Stimulated activated CD8-positive, alpha-beta memory T cell treated with anti-CD3 and anti-CD28 coated beads, Interleukin-15, amount 100 ng/mL, for 4 hours (primary cell): Measurements from ENCODE around the gene TANC1.
"Not testable (repeated sequence)": the region's sequence is repeated elsewhere in the genome, so short reads cannot be mapped to it uniquely, and the experiment has no call there.

Source experiments
- DNase-seq, 2 donors: peaks; one replicate each; pipeline ENCODE4 v3.0.0-alpha.2; 2020; ENCODE audit warnings: low read depth in 2 of 2

The TANC1 gene

GRCh38 chr2:159029936-159030335 is 61.5 kb downstream of the TANC1 start:
- no peak for DNase-seq

DNA sequence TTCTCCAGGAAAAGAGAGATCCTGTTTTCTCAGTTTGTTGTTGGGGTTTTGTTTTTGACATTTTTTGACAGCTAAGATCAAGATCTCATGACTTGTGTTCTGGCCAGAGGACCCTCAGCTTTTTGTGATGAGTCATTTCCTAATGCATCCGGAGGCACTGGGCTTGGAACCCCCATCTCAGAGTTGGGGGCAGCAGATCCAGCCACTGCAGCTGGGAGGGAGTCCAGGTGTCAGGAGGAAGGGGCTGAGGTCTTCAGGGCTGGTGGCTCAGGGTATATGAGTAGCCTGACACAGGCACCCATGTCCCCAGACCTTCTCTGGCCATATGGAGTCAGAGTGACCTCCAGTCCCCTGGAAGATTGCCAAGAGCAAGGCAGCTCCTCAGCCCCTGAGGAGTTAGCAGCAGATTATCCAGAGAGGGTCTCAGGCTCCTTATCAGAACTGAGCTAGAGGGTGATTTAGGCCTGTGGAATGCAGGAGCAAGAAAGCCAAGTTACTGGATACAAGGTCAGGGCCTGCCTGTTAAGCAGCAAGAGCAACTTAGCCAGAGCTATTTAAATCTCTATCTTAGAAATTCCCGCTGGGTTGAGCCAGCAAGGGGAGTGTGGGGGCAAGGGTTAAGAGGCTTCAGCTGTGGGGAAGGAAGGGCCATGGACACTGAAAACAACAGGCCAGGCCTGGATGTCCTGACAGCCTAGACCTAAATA is 62.4 kb downstream of the TANC1 start:
- DNase-seq, result no peak

DNA sequence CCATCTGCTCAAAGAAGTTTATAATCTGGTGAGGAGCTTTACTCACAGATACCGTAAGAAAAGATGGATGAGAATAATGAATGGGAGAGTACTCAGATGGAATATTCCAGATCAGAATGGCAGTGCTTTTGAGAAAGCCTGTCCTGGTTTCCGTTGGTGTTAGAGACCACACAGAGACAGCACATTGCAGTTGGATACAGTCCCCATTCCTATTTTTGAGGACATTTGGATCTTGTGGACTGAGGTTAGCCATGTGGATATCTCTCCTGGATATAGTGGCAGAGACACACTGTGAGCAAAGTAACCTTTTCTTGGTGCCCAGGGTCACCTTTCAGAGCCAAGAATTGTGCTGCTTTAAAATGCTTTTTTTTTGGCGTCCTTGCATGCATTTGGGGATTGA is 63.7 kb downstream of the TANC1 start:
- DNase-seq, result no peak

GRCh38 chr2:159032580-159032979 is 64.1 kb downstream of the TANC1 start:
- DNase-seq, result no peak

DNA sequence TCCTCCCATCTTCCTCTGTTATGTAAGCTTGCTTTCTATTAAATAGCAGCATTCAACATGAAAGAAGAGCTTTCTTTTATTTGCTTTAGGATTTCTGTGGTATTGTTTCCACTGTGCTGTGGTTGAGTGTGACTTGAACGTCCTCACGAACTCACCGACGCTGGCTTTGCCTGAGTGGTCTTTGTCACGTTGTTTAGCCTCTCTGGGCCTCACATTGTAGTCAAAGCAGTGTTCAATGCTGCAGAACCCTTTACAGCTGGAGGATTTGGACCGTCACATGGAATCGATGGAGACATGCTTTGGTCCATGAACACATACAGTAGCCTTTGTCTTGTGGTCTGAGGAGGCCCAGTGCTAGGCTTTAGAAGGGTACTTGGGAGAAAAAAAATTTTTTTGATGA is 66.3 kb downstream of the TANC1 start:
- DNase-seq, result no peak

GRCh38 chr2:159035790-159036411 is 67.5 kb downstream of the TANC1 start:
- DNase-seq, result no peak

GRCh38 chr2:159036461-159036860 is 68.0 kb downstream of the TANC1 start:
- DNase-seq, result not testable (repeated sequence)

GRCh38 chr2:159041328-159041727 is 72.9 kb downstream of the TANC1 start:
- not testable (repeated sequence) for DNase-seq

- no peak for DNase-seq
Measured at GRCh38 chr2:159042115-159042850, 73.8 kb downstream of the TANC1 start.

DNA sequence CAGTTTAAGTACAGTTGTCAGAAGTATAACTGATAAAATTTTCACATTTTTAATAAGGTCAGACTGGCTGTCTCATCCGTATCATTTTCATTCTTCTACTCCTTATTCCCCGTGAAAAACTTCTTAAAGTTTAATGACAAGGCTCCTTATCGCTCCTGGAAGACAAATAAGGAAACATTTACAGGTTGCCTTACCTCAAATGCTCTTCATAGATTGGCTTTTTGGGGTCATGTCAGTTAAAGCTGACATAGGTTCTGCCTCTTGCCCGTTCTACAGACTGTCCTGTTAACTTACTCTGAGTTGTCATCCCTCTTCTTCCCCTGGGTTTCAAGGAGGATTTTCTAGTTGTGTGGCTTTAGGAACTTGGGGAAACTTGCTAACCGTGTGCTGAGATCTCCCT is 75.3 kb downstream of the TANC1 start:
- DNase-seq, result no peak

DNA sequence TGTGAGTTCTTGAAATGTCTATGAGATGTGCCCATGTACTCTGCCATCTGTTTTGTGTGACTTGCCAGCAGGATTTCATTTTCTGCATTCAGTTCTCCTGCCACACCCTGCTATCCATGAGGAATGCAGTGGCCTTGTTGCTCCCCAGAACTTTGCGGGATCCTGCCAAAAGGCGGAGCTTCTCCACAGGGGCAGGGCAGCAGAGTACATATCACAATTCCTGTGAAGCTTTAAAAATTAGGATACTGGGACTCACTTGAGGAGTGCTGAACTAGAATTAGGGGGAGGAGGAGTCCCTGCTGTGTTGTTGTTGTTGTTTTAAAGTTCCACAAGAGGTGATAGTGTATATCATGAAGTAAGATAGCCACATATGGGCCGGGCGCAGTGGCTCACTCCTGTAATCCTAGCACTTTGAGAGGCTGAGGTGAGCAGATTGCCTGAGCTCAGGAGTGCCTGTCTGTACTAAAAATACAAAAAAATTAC is 76.4 kb downstream of the TANC1 start:
- no peak for DNase-seq

GRCh38 chr2:159045545-159046454 is 77.4 kb downstream of the TANC1 start:
- no peak for DNase-seq

DNA sequence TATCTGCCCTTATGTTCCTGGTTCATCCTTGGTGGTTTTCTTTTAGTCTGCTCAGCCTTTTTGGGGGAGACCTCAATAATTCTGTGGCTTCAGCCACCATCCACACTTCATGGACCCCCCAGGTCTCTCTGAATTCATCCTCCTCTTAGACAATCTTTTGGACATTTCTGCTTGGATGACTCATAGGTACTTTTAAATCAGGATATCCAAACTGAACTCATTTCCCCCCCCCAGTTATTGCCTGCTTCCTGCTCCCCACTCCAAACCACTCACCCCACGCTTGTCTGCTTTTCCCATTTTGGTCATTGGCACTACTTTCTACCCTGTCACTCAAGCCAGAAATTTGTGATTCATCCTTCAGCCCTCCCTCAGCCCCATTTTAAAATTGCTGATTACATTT is 78.5 kb downstream of the TANC1 start:
- DNase-seq, result no peak

GRCh38 chr2:159050426-159050825 is 82.0 kb downstream of the TANC1 start:
- DNase-seq, result no peak

- DNase-seq, result no peak
Measured at GRCh38 chr2:159051133-159051532, 82.7 kb downstream of the TANC1 start.

DNA sequence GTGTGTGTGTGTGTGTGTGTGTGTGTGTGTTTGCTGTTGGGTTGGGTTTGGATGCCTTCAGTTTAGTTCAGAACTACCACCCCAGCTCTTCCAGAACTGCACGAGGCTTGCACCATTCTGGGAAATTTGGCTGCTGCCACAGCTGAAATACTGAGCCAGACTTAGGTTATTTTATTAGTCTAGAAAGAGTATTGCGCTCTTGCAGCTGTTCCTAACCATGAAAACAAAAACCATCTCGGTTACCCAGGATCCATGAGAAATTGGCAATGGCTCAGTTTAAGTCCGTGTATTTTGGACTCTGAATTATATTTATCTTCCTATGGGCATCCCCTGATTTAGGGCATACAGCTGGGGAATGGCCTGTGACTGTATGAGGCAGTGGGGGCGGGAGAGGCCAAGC is 83.2 kb downstream of the TANC1 start:
- DNase-seq, result no peak

- no peak for DNase-seq
Measured at GRCh38 chr2:159052157-159052601, 83.7 kb downstream of the TANC1 start.

DNA sequence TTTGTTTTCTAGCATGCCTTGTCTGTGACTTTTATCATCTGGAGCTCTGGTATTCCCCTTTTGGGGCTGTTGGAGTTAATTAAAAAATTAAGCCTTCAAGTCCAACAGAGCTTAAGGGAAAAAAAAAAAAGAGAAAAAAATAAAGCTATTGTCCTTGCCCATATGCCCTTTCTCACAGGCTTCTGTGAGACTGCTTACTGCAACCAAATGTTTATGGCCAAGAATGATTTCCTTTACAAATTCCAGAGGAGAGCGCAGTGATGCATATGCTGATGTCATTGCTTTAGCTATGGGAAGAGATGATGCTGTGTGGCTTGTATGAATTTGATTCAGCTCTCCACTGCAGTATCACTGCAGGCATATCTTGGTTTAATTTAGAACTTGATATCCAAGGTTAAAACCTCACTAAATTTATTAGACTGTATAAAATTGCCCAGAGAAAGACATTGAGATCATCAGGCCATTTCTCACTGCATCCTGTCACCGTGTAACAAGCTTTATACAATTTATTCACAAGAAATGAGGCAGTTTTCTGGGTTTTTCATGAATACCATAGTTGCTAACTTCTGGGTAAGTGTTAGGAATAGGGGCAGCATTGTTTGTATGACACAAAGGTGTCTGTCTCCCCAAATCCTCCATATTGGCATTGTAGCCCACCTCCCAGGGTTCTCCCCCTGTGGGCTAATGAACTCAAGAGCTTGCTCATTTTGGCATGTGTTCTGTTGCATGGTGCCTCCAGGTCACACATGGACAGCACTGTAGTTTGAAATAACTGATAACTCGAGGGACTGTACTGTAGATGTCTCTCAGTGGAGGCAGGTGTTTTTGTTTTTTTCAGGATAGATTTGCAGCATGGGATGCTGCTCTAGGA is 85.0 kb downstream of the TANC1 start:
- no peak for DNase-seq

GRCh38 chr2:159054032-159054334 is 85.5 kb downstream of the TANC1 start:
- DNase-seq, result no peak

- no peak for DNase-seq
Measured at GRCh38 chr2:159054985-159055384, 86.5 kb downstream of the TANC1 start.

- DNase-seq, result no peak
Measured at GRCh38 chr2:159060518-159060917, 92.1 kb downstream of the TANC1 start.
